GM18873 (cell line): Measurements from ENCODE around the gene ZBTB18.

ENCODE experiments used
- ATAC-seq: cut with Tn5 transposase; IDR thresholded peaks from one replicate; pipeline ENCODE4 v1.9.1; 2021; ENCODE audit warnings: mild to moderate bottlenecking, moderate library complexity, moderate number of reproducible peaks; ENCODE audit not compliant: unreplicated experiment, low FRiP score

Gene ZBTB18

DNA sequence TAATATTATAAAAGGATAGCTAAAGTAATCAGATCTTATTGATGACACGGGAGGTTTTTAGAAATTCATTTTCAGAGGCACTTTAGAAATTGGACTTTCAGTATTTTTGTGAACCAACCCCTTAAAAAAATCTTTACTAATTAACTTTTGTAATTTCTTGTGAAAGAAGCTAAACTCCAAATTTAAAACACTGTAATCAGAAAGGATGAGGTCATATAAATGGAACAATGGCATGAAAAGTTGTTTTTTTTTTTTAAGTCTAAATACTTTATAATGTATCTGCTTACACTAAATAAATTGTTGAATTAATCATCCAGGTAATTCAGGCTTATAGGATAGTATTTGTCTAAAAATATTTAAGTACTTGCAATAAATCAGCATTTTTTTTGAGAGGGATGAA is 9.0 kb downstream of the ZBTB18 start:
- ATAC-seq = no peak

- ATAC-seq = no peak
Measured at GRCh38 chr1:244060686-244061085, 9.6 kb downstream of the ZBTB18 start.

GRCh38 chr1:244062156-244062725 is 11.2 kb downstream of the ZBTB18 start:
- ATAC-seq = no peak

DNA sequence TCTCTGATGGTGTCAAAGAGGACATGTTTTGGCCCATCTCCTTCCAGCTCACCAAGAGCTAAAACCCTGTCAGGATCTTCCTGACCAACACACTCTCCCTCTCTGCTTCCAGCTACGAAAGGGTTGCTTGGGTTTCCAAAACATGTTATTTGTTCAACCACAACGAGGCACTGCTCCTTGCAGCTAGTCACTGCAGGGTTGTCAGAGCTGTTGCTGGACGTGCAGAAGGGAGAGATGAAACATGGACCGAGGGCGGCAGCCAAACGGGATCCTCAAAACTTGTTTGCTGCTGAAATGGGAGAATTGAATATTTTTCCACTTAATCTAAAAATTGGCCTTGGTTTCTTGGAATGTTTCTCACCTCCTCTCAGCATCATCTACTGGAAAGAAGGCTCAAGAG is 12.4 kb downstream of the ZBTB18 start:
- no peak for ATAC-seq

DNA sequence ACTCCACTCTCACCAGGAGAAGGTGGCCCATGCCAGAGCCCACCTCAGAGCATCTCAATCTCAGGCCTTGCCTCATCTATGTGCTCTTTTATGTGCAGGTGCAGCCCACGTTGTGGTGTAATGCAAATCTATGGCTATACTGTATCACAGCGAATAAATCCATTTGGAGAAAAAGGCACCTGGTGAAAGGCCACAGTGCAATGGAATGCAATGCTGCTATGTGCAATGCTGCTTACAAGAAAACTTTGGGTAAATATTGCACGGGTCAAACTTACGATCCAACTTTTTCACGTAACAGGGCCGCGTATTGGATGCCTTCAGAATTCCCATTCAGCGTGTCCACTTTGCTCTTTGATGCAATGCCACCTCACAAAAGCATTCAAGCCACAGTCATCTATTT is 13.5 kb downstream of the ZBTB18 start:
- ATAC-seq = no peak

GRCh38 chr1:244065063-244065793 is 14.1 kb downstream of the ZBTB18 start:
- ATAC-seq = no peak

DNA sequence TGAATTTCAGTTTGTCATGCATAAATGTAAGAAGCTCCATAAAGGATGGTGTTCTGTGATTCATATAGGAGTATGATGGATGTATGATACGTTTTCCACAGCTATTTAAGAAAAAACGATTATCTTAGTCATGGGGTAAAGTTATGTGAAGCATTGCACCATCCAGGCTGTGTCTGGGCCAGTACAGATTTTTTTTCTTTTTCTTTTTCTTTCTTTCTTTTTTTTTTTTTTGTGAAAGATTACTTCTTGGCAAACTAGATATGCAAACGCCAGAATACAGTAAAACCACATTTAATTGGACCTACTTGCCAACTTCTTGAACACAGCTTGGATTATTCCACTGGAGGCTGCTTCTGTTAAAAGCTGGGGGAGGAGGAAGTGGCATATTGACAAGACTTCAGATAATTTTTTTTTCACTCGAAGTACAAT is 14.9 kb downstream of the ZBTB18 start:
- ATAC-seq = no peak

DNA sequence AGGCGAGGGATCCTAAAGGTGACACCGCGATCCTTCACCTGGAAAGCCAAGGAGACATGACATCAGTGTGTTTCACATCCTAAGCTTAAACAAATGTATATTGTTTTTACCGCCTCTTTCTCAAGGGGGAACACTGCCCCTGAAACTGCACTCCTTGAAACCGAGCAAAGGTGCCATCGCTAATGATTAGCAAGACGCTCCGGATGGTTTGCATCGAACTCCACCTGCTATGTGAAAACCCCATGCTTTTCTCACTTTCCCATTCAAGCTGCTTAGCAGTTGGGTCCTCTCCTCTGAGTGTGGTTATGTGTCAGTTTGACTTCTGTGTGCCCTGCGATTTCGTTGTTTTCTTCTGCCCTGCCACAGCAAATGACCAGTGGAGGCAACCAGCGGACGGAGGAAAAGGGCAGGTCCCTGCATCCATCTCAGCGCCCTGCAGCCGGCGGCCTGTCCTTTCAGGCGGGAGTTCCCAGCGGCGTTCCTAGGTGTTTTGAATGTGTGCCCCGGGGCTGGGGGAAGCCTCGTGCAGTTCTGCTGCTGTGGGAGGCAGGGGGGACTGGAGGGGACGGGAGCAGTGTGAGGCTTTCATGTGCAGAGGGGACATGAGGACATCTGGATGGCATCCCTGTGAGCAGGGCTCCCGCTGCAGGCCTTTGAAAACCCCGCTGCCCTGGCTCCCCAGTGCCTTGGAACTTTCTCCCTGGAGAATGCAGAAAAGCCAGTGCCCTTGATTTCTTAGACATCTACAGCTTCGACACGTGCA is 16.1 kb downstream of the ZBTB18 start:
- ATAC-seq = no peak

DNA sequence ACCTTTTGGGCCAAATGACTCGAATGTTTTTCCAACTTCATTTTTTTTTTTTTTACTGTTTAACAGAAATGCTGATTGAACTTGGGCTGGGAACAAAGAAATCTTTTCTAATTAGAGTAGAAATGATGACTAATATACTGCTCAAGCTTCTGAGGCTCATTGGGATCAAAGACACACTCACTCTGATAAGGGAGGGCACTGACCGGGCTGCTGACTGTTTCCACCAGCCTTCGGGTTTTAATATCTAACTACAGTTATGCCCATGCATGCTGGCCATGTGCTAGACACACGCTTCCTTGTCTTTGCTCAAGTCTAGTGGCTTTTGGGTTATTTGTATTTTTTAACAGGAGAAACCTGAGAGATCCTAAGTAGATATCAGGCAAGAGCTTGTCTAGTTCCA is 16.8 kb downstream of the ZBTB18 start:
- no peak for ATAC-seq

DNA sequence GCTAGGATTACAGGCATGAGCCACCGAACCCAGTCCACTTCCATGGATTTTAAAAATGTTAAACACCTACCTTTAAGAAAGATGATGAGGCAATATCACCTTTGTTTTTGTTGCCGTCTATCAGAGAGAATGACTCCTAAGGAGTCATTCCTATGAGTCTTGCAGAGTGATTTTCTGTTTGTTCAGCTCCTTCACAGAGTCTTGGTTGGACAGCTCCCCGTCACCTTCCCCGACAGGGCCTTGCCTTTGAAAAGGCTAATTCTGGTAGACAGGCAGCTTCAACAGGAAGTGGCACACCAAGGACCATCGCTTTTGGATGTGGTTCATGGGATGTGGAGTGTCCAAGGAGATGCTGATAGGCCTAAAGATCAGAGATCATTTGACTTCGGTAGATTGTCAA is 17.5 kb downstream of the ZBTB18 start:
- no peak for ATAC-seq

DNA sequence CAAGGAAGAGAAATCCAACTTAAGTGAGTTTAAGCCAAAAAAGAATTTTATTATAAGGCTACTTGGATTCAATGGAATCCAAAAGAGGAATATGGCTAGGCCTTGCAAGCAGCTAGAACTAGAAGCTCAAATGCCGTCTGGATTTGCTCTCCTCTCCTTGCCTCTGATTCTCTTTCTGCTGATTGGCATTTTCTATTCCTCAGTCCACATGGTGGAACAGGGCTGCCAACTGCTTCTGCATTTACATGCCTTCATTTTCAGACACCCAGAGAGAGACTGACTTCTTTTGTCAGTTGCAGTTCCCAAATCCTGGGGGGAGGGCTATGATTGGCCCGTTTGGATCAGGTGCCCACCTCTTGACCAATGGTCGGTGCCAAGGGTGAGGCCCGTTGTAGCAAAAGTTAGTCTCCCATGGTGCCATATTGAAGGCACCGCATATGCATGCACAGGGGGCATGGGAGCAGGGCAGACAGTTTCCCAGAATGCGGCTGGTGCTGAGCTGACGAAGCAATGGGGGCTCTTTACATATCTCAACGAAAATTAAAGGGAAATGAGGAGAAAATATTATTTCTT is 18.3 kb downstream of the ZBTB18 start:
- no peak for ATAC-seq

GRCh38 chr1:244074559-244075171 is 23.6 kb downstream of the ZBTB18 start:
- ATAC-seq = no peak

GRCh38 chr1:244075247-244075722 is 24.2 kb downstream of the ZBTB18 start:
- no peak for ATAC-seq

DNA sequence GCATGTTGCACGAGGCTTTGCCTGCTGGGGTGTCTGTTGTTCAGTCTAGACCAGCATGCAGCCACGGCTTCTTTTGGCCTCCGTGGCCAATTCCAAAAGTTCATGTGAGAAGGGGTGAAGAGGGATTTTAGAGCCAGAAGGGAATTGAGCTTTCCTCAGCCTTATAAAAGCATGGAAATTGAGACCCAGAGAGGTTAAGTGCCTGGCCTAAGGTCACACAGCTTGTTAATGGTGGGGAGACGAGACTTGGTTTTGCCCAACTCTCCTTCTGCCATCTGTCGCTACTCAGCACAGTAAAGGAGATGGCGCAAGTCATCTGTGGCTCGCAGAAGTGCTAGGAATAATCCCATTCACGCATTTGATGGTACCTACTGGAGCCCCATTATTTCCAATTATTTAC is 25.7 kb downstream of the ZBTB18 start:
- ATAC-seq = no peak

GRCh38 chr1:244077473-244078220 is 26.6 kb downstream of the ZBTB18 start:
- ATAC-seq = no peak

GRCh38 chr1:244080343-244080929 is 29.4 kb downstream of the ZBTB18 start:
- ATAC-seq = no peak

DNA sequence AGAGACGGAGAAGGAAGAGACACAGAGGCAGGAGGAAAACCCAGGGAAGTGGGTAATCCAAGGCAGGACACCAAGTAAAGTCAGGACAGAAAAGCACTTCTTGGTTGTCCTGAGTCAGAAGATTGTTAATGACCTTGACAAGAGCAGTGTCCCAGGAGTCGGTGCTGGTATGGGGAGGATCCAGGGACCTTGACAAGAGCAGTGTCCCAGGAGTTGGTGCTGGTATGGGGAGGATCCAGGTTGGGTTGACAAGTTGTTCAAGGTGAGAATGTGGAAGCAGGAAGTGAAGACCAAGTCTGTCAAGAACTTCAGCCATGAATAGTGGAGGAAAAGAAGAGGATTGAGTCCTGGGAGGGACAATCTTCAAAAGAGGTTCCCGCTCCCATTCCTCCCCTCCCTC is 31.9 kb downstream of the ZBTB18 start:
- ATAC-seq = no peak

- ATAC-seq = no peak
Measured at GRCh38 chr1:244083383-244083943, 32.4 kb downstream of the ZBTB18 start.

DNA sequence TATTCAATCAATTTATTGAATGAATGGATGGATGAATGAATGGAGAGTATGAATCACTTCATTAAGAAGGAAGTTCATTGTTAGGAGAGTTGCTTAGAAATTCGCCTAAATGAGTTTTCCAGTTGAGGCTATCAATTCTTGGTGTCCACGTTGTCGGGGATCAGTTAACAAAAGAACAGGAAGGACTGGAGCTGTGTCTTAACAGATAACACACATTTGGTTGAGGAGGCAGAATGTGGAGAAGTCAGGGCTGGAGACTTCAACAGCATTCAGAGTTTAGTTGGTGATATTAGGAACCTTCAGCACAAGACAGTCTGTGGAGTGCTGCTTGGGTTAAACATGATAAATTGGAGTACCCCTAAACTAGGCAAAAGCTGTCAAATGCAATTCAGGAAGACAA is 33.7 kb downstream of the ZBTB18 start:
- ATAC-seq = no peak
